K562 (cell line): Measurements from ENCODE around the gene VAC14. TPM values are rescaled to one million over a fixed set of nuclear protein-coding genes. Genes with fewer than 3 reads are reported as not detected.
A peak's percentile ranks its signal among the peaks of the same experiment; 100 is the strongest.

ENCODE experiments used
- ELF2 ChIP-seq: fragments of 250-450 bp; sonication (Bioruptor Pico); IDR thresholded peaks from 2 replicates; pipeline ENCODE4 v1.5.0; 2021; ENCODE audit warnings: mild to moderate bottlenecking
- ESRRB ChIP-seq: fragments of 250-450 bp; sonication (Bioruptor Pico); IDR thresholded peaks from 2 replicates; pipeline ENCODE4 v1.5.0; 2020; ENCODE audit warnings: mild to moderate bottlenecking, moderate library complexity, borderline replicate concordance
- MTA3 ChIP-seq: fragments of 450-650 bp; formaldehyde crosslinking; IDR thresholded peaks from 2 replicates; pipeline ENCODE4 v1.6.1; 2017; ENCODE audit warnings: mild to moderate bottlenecking, borderline replicate concordance
- STAG1 ChIP-seq: sonication (generic); formaldehyde crosslinking; IDR thresholded peaks from 2 replicates; pipeline ENCODE4 v1.5.0; 2020; ENCODE audit warnings: missing genetic modification reagents, borderline replicate concordance
- TGIF2 ChIP-seq: sonication (generic); formaldehyde crosslinking; IDR thresholded peaks from 2 replicates; pipeline ENCODE4 v1.8.1; 2022; ENCODE audit warnings: mild to moderate bottlenecking, missing genetic modification reagents, moderate library complexity
- ZNF717 ChIP-seq: fragments of 250-450 bp; sonication (Bioruptor Pico); IDR thresholded peaks from 2 replicates; pipeline ENCODE4 v1.5.0; 2021
- polyA plus RNA-seq, 8 experiments: library from polyadenylated mRNA; depleted of rRNA in 4 of 8; stranded (reverse) in 5 of 8; unstranded in 3 of 8; fragments of >200 nt; fragmentation: Nextera tagmentation in 2 of 8; fragmentation: Illumina TruSeq in 1 of 8; extraction: Ambion mirVana in 2 of 8; extraction: Trizol in 1 of 8; gene quantifications; 2 replicates each; pipeline versions ENCODE4 v1.2.1 to v1.2.3, GENCODE V29; 2011 to 2014; ENCODE audit warnings: inconsistent platforms in 1 of 8, missing spikeins in 1 of 8
- total RNA-seq, 7 experiments: library from RNA; depleted of rRNA in 6 of 7; stranded (reverse); fragments of >200 nt in 6 of 7; fragmentation: Illumina TruSeq in 2 of 7; extraction: Trizol in 2 of 7; gene quantifications; 2 replicates each; pipeline versions ENCODE4 v1.2.1 to v1.2.3, GENCODE V29; 2011 to 2021; ENCODE audit warnings: low replicate concordance in 1 of 7
- TF ChIP-seq, protein P1 (sequence below): fragments of 450-650 bp; IDR thresholded peaks from 2 replicates; pipeline ENCODE4 v1.6.1; 2016; ENCODE audit warnings: mild to moderate bottlenecking, moderate library complexity
- TF ChIP-seq, protein P2 (sequence below), 2 experiments: IDR thresholded peaks; 2 replicates each; pipeline ENCODE4 v1.6.1; 2011; ENCODE audit warnings: borderline replicate concordance in 1 of 2, control low read depth in 1 of 2, low read depth in 1 of 2, low read length in 1 of 2, mild to moderate bottlenecking in 1 of 2, mixed read lengths in 1 of 2, moderate library complexity in 1 of 2; ENCODE audit not compliant: insufficient read depth in 1 of 2, insufficient read length in 1 of 2, poor library complexity in 1 of 2, severe bottlenecking in 1 of 2; ENCODE audit errors: extremely low read depth in 1 of 2
- TF ChIP-seq, protein P3 (sequence below): sonication (generic); formaldehyde crosslinking; IDR thresholded peaks from 2 replicates; pipeline ENCODE4 v1.5.0; 2020; ENCODE audit warnings: missing genetic modification reagents
- TF ChIP-seq, protein P4 (sequence below), 3 experiments: IDR thresholded peaks in 2 of 3; conservative IDR thresholded peaks in 1 of 3; 2 replicates each; pipeline ENCODE4 v1.5.1; 2011 to 2012; ENCODE audit warnings: low read length in 3 of 3, mild to moderate bottlenecking in 3 of 3, control low read depth in 2 of 3, improper control_type of control experiment in 1 of 3, inconsistent platforms in 1 of 3, low read depth in 1 of 3, mixed read lengths in 1 of 3, moderate library complexity in 1 of 3; ENCODE audit not compliant: insufficient read depth in 2 of 3

Gene VAC14
- total and polyA plus RNA-seq, 9 of the 15 experiments (the other 6 are each of a cell fraction or from before 2014, with no cell fraction given) = 1.3 to 41.6 (median 26.6) TPM

DNA sequence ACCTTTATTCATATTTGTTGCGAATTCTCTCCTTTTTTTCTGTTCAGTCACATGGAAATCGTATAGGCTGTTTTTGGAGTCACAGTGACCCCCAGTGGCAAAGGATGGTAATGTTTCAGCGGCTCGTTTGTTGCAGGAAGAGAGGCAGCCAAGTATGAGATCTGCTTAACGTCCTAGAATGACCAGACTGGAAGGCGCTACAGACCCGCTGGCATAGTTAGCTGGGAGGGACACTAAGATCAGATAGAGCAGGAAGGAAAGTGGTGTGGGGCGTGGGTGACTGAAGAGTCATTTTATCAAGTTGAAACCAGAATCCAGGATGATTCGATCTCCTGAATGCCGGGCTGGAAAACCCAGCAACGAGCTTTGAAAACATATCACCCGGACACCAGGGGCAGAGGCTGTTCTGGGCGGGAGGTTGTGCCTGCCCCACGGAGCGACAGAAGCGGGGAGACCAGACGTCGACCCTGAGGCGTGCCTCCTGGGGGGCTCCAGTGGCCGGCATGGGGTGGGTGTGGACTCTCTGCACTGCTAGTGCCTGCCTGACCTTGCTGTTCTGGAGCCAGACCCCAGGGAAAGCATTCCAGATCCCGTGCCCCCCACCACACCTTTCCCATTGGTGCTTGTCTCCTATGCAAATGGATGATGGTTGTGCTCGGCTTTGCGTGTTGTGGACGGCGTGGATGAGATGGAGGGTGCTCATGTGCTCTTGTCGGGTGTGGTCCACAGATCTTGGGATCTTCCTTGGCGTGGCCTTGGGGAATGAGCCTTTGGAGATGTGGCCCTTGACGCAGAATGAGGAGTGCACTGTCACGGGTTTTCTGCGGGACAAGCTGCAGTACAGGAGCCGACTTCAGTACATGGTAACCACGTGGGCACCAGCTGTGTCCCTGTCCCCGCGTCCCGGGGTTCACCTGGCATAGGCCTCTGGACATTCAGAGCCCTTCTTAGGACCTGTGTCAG is 146.9 kb downstream of the VAC14 start (continued):
- TF ChIP-seq, protein P1, sequence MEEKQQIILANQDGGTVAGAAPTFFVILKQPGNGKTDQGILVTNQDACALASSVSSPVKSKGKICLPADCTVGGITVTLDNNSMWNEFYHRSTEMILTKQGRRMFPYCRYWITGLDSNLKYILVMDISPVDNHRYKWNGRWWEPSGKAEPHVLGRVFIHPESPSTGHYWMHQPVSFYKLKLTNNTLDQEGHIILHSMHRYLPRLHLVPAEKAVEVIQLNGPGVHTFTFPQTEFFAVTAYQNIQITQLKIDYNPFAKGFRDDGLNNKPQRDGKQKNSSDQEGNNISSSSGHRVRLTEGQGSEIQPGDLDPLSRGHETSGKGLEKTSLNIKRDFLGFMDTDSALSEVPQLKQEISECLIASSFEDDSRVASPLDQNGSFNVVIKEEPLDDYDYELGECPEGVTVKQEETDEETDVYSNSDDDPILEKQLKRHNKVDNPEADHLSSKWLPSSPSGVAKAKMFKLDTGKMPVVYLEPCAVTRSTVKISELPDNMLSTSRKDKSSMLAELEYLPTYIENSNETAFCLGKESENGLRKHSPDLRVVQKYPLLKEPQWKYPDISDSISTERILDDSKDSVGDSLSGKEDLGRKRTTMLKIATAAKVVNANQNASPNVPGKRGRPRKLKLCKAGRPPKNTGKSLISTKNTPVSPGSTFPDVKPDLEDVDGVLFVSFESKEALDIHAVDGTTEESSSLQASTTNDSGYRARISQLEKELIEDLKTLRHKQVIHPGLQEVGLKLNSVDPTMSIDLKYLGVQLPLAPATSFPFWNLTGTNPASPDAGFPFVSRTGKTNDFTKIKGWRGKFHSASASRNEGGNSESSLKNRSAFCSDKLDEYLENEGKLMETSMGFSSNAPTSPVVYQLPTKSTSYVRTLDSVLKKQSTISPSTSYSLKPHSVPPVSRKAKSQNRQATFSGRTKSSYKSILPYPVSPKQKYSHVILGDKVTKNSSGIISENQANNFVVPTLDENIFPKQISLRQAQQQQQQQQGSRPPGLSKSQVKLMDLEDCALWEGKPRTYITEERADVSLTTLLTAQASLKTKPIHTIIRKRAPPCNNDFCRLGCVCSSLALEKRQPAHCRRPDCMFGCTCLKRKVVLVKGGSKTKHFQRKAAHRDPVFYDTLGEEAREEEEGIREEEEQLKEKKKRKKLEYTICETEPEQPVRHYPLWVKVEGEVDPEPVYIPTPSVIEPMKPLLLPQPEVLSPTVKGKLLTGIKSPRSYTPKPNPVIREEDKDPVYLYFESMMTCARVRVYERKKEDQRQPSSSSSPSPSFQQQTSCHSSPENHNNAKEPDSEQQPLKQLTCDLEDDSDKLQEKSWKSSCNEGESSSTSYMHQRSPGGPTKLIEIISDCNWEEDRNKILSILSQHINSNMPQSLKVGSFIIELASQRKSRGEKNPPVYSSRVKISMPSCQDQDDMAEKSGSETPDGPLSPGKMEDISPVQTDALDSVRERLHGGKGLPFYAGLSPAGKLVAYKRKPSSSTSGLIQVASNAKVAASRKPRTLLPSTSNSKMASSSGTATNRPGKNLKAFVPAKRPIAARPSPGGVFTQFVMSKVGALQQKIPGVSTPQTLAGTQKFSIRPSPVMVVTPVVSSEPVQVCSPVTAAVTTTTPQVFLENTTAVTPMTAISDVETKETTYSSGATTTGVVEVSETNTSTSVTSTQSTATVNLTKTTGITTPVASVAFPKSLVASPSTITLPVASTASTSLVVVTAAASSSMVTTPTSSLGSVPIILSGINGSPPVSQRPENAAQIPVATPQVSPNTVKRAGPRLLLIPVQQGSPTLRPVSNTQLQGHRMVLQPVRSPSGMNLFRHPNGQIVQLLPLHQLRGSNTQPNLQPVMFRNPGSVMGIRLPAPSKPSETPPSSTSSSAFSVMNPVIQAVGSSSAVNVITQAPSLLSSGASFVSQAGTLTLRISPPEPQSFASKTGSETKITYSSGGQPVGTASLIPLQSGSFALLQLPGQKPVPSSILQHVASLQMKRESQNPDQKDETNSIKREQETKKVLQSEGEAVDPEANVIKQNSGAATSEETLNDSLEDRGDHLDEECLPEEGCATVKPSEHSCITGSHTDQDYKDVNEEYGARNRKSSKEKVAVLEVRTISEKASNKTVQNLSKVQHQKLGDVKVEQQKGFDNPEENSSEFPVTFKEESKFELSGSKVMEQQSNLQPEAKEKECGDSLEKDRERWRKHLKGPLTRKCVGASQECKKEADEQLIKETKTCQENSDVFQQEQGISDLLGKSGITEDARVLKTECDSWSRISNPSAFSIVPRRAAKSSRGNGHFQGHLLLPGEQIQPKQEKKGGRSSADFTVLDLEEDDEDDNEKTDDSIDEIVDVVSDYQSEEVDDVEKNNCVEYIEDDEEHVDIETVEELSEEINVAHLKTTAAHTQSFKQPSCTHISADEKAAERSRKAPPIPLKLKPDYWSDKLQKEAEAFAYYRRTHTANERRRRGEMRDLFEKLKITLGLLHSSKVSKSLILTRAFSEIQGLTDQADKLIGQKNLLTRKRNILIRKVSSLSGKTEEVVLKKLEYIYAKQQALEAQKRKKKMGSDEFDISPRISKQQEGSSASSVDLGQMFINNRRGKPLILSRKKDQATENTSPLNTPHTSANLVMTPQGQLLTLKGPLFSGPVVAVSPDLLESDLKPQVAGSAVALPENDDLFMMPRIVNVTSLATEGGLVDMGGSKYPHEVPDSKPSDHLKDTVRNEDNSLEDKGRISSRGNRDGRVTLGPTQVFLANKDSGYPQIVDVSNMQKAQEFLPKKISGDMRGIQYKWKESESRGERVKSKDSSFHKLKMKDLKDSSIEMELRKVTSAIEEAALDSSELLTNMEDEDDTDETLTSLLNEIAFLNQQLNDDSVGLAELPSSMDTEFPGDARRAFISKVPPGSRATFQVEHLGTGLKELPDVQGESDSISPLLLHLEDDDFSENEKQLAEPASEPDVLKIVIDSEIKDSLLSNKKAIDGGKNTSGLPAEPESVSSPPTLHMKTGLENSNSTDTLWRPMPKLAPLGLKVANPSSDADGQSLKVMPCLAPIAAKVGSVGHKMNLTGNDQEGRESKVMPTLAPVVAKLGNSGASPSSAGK = no peak
- TF ChIP-seq, protein P2, sequence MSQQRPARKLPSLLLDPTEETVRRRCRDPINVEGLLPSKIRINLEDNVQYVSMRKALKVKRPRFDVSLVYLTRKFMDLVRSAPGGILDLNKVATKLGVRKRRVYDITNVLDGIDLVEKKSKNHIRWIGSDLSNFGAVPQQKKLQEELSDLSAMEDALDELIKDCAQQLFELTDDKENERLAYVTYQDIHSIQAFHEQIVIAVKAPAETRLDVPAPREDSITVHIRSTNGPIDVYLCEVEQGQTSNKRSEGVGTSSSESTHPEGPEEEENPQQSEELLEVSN (IDR thresholded peaks at IDR 0.05; ENCODE audit: borderline replicate concordance in 1 of 2, extremely low read depth in 1 of 2, insufficient read depth in 1 of 2, insufficient read length in 1 of 2, low read depth in 1 of 2, low read length in 1 of 2, poor library complexity in 1 of 2, severe bottlenecking in 1 of 2) = peak in 1 of 2 experiments; percentile 24
- TF ChIP-seq ZNF717 (CRISPR knock-in tag) (no peak), MTA3 (peak; percentile 10), TGIF2 (CRISPR knock-in tag) (no peak), ELF2 (CRISPR knock-in tag) (no peak), STAG1 (CRISPR knock-in tag) (peak; percentile 92), ESRRB (CRISPR knock-in tag) (no peak)
- TF ChIP-seq, protein P3, sequence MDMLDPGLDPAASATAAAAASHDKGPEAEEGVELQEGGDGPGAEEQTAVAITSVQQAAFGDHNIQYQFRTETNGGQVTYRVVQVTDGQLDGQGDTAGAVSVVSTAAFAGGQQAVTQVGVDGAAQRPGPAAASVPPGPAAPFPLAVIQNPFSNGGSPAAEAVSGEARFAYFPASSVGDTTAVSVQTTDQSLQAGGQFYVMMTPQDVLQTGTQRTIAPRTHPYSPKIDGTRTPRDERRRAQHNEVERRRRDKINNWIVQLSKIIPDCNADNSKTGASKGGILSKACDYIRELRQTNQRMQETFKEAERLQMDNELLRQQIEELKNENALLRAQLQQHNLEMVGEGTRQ (CRISPR knock-in tag) = no peak; the same call in 1 of the 2 replicates
- TF ChIP-seq, protein P4, sequence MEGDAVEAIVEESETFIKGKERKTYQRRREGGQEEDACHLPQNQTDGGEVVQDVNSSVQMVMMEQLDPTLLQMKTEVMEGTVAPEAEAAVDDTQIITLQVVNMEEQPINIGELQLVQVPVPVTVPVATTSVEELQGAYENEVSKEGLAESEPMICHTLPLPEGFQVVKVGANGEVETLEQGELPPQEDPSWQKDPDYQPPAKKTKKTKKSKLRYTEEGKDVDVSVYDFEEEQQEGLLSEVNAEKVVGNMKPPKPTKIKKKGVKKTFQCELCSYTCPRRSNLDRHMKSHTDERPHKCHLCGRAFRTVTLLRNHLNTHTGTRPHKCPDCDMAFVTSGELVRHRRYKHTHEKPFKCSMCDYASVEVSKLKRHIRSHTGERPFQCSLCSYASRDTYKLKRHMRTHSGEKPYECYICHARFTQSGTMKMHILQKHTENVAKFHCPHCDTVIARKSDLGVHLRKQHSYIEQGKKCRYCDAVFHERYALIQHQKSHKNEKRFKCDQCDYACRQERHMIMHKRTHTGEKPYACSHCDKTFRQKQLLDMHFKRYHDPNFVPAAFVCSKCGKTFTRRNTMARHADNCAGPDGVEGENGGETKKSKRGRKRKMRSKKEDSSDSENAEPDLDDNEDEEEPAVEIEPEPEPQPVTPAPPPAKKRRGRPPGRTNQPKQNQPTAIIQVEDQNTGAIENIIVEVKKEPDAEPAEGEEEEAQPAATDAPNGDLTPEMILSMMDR (IDR thresholded peaks at IDR 0.05 in 2 of 3, conservative IDR thresholded peaks at IDR 0.05 in 1 of 3; ENCODE audit: insufficient read depth in 2 of 3, low read depth in 1 of 3, low read length in 3 of 3) = peak; percentile 82 to 97 (median 93)
